HL-60/S4 treated with phorbol 12-myristate 13-acetate at 8.2 ng/mL for 4 days and 3 days (cell line): Measurements from ENCODE around the gene CNDP1.
"Not testable (repeated sequence)": the region's sequence is repeated elsewhere in the genome, so short reads cannot be mapped to it uniquely, and the experiment has no call there.

Experiments used
- in situ Hi-C: fragments of 300-500 bp; cut with MboI; formaldehyde crosslinking; loops from 2 replicates; pipeline ENCODE4 v1.15.0; 2022; ENCODE audit warnings: low sequenced_read_pairs

The CNDP1 gene

DNA sequence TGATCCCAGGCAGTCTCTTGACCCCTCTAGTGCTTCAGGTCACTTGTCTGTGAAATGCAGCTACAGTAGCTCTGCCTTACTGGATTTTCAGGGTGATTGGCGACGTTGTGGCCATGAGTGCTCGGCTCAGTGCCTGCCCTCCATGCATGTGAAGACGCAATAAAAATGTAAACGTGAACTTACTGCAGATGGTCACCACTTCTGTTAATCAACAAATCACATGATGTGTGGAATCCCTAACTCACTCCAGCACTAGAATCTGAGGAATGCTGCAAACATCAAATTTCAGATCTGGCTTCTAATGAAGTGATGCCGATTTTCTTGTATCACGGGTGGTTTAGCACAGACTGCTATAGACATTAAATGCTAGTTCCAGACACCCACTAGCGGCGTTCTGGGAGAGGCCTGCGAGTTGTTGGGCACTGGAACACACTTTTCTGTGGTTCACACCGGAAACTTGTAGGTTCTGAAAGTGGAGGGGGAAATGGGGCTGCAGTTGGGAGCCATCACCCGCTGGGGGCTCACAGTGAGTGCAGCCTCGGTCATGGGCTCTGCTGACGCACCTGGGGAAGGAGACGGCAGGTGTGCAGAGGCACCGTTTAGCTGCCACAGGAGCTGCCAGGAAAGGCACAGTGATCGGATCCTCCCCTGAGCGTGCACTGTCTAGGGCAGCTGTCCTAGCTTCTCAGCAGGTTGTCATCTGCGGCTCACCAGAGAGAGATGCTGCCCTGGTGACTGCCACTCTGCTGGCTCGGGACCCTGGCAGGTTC is 6.5 kb downstream of the CNDP1 start:
- in situ Hi-C loops: loop anchor here (25.0 kb wide), 1 partner anchor 354 kb away; no protein-coding TSS in a partner anchor

DNA sequence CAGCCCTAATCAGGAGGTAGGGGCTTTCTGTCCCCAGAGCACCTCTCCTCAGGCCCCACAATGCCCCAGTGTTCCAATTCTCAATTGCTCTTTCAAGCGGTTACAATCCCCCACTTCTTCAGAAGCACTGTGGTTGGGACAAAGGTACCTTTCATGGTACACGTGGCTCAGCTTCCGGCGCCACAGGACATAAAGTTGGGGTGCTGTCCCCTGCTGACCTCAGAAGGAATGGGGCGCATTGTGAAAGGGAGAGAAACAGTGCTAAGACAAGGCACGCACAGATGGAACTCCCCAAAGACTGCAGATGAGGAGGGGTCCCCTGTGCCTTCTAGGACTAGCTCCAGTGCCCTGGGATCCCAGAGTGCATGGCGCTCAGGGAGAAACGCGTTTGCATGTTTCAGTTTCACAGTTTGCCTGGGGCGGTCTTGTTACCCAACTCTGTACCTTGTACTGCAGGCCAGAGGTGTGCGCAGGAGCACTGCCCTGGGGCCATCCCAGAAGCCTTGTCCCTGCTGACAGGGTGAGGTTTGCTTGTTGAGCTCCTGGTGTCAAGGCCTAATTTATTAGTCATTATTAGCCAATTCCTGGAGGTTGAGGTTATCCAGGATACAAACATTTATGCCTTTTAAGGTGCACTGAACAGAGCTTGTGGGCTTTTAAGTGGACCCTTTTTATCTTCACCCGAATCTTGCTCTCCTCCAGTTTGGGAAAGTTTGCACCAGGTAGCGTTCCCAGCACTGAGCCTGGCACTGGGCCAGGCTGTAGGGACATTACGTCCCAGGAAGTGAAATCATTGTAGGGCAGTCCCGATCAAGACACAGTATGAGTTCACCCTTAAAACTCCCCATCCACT is 7.6 kb downstream of the CNDP1 start:
- in situ Hi-C loops: loop anchor here (25.0 kb wide), 1 partner anchor 355 kb away; no protein-coding TSS in a partner anchor

DNA sequence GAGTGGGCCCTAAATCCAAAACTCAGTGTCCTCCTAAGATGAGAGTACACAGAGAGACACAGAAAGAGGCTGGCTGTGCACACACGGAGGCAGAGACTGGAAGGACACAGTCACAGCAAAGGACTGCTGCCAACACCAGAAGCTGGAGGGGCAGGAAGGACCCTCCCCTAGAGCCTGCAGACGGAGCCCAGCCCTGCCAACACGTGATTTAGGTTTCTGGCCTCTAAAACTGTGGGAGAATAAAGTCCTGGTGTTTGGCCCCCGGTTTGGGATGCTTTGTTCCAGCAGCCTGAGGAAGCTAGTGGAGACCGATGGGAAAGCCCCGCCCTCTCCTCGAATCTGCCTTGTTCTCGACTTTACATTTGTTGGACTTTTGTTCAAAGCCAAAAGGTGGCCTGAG is 10.6 kb downstream of the CNDP1 start:
- in situ Hi-C loops: loop anchor here (25.0 kb wide), 1 partner anchor 358 kb away; no protein-coding TSS in a partner anchor

DNA sequence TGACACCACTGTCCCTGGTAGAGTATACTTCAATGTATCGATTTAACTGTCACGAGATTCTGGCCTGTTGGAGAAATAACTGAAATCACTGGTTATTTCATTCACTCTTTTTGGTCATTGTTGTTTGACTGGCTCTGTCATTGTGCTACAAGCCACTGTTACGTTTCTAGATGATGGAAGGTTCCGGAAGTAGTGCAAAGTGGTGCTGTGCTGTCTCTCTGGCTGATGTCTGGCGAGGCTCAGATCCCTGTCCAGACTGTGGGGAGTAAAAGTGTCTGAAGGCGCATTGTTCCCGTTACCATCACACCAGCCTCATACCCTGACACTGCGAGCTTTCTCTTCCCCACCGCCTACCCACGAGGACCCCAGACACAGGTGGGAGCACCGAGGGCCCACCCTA is 11.7 kb downstream of the CNDP1 start:
- in situ Hi-C loops: loop anchor here (25.0 kb wide), 1 partner anchor 359 kb away; no protein-coding TSS in a partner anchor

DNA sequence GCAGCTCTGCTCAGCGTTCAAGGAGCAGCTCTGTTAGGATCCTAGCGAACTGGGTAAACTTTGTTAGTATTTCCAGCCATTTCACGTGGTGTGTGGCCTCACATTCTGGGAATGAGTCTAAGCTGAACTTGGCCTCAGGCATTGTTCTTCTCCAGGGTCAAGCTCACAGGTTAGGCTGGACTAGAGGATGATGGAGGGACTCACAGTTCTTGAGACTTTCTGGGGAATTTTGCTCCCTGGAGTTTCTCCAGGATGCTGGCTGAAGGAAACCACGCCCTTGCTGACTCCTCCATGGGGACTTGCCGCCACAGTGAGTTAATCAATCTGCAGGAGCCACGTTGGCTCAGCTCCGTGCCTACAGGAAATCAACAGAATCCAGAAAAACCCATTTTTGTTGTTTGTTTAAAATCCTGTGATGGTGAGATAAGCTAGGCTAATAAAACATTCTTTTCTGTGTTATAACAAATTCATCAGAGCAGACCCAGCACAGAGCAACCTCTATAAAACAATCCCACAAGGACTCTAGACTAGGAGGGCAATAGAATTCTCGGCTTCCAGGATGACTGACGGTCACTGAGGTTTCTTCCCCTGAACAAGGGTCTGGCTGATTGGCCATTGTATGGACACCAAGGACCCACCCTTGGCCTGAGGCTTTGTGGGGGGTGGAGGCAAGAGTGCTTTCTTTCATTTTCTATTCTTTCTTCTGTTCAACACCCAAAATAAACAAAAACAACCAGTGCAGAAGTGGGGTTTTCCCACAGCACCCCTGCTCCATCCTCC is 12.6 kb downstream of the CNDP1 start:
- in situ Hi-C loops: loop anchor here (25.0 kb wide), 1 partner anchor 360 kb away; no protein-coding TSS in a partner anchor

DNA sequence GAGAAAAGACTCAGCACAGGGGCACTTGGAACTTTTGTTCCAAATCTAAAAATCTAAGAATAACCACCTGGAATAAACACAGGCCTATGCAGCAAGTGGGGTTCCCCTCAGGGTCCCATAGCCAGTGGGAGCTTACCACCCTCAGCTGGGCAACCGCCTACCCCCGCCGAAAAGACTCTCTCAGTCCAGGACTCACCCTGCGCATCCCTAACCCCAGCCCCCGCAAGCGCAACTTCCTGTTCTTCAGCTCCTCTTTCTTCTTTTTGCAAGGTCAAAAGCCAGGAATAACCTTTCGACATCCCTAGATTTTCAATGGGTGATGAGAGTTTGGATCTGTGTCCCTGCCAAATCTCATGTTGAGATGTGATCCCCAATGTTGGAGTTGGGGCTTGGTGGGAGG is 13.6 kb downstream of the CNDP1 start:
- in situ Hi-C loops: loop anchor here (25.0 kb wide), 1 partner anchor 361 kb away; no protein-coding TSS in a partner anchor

DNA sequence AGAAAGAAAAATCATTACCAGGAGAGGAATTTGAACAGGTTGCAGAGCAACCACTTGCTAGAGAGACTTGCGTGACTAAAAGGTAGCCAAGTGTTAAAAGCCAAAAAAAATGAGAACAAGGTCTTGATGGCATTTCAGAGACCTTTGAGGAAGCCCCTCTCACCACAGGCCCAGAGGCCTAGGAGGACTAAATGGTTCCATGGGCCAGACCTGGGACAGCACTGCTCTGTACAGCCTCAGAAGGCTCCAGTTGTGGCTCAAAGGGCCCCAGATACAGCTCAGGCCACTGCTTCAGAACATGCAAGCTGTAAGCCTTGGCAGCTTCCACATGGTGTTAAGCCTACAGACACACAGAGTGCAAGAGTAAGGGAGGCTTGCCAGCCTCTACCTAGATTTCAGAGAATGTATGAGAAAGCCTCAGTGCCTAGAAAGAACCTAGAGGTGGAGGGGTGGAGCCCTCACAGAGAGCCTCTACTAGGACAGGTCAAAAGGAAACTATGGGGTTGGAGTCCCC is 15.3 kb downstream of the CNDP1 start:
- in situ Hi-C loops: loop anchor here (25.0 kb wide), 1 partner anchor 362 kb away; no protein-coding TSS in a partner anchor

DNA sequence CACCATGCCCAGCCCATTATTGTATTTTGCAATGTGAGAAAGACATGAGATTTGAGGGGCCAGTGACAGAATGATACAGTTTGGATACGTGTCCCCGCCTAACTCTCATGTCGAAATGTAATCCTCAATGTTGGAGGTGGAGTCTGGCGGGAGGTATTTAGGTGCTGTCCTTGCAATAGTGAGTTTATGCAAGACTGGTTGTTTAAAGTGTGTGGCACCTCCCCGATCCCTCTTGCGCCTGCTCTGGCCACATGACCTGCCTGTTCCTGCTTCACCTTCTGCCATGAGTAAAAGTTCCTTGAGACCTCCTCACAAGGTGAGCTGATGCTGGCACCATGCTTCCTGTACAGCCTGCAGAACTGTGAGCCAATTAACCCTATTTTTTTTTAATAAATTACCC is 16.6 kb downstream of the CNDP1 start:
- in situ Hi-C loops: no loop called here

DNA sequence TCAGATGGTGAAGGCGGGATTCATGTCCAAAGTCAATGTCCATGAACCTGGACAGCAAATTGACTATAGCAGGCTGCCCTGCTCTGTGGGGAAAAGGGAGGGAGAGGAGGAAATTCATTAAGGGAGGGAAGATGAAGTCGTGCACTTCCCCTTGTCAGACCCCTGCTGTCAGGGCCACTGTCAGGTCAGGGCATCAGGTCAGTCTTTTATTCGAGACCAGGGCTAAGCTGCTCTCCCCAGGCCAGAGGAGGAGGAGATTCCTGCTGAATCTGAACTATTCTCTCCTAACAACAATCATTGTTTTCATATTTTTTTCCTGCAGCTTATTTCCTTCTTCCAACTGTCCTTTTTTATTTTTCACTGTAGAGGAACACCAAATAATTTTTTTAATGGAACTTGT is 17.2 kb downstream of the CNDP1 start:
- in situ Hi-C loops: no loop called here

DNA sequence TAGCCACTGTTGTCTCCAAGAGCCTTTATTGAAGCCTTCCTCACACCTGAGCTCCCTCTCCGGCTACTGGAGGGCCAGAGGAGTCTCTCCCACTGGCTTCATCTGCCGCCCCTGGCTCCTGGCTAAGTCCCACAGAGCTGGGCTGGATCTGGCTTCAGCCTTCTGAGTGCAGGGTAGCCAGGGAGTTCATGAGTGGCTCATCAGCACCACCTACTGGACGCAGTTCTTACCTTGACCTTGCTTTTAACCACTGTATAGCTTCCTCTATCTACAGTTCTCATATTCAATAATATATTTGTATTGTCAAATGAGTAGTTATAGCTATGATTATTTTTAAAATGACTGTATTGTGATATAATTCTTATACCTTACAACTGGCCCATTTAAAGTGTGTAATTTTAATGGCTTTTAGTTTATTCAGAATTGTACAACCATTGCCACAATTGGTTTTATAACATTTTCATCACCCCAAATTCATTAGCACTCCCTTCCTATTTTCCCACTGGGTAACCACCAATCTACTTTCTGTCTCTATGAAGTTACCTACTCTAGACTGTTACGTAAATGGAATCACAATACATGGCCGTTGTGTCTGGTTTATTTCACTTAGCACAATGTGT is 17.7 kb downstream of the CNDP1 start:
- in situ Hi-C loops: no loop called here

DNA sequence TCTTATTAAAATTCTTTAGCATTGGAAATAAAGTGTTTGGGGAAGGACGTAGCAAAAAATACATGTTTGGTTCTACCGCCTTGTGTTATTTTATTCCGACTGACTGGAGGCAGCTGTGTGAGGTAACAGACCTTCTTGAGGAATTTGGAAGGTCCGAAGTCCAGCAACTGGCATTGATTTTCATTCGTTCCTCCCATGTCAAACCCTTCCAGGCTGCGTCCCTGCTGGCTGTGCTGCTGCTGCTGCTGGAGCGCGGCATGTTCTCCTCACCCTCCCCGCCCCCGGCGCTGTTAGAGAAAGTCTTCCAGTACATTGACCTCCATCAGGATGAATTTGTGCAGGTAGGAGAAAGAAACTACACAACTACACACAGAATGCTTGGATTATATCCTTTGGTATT is 21.8 kb downstream of the CNDP1 start:
- in situ Hi-C loops: no loop called here

DNA sequence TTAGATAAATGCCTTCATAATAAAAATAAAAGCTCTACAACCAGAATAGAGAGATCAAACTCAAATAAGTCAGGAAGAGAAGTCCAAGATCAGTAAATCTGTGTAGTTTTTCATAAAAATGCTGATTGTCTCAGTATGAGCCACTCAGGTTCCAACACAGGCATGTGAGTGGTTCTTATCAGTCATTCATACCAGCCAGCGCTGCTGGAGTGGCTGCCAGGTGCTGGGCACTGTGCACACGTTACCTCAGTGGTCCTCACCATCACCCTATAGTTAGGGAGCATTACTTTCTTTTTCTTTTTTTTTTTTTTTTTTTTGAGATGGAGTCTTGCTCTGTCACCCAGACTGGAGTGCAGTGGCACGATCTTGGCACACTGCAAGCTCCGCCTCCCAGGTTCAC is 23.8 kb downstream of the CNDP1 start:
- in situ Hi-C loops: no loop called here

DNA sequence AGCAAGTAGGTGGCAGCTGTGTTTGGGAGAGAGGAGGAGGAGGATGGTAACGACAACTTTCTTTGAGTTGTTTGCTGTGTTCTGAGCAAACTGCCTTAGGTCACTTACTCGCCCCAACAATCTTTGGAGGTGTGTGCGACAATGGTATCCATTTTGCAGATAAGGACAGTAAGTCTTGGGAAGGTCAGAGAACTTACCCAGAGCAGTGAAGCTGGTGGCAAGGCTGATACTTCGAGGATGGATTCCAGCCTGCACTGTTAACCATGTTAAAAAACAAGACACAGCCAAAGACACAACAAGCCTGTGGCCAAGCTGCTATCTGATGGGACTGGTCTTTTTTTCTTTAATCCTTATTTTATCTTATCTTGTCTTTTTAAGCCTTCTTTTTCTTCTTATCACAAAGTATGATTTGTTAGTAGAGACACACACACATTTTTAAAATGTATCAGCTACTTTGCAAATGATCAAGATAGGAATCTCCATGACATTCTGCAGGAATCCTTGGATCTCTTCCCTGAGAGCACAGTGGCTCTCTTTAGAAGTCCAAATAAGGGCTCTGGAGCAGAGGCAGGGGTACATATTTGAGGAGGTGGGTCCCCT is 27.9 kb downstream of the CNDP1 start:
- in situ Hi-C loops: no loop called here

DNA sequence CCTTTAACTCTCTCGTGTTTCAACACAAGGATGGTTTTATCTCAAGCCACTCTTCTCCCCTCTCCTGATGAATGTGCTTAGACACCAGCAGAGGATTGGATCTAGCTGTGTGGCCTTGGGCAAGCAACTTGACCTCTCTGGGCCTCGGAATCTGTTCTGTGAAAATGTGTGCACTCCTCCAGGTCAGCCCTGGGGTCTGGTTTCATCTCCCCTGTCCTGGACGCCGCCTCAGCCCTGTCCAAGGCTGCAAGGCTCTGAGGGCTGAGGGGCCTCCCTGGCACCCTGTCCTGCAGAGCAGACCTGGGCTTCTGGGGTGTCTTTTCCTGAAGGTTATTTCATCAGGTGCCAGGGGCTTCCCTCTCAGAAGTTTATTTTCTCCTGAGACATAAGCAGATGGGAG is 28.5 kb downstream of the CNDP1 start:
- in situ Hi-C loops: no loop called here

DNA sequence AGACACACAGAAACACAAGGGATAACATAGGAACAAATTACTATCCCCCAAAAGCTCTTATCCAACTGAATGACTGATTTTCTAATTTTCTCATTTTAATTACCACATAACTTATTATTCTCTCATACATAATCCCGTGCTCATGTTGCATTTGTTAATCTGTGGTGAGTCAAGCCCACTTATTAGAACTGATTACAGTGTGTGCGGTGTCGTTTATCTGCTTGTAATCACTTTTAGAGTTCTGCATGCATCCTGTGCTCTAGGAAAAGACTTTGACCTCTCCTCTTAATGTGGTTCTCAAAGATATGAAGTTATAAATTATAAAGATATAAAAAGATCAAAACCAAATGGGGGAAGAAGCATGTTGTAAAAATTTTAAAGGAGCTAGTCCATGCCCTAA is 29.7 kb downstream of the CNDP1 start:
- in situ Hi-C loops: no loop called here

DNA sequence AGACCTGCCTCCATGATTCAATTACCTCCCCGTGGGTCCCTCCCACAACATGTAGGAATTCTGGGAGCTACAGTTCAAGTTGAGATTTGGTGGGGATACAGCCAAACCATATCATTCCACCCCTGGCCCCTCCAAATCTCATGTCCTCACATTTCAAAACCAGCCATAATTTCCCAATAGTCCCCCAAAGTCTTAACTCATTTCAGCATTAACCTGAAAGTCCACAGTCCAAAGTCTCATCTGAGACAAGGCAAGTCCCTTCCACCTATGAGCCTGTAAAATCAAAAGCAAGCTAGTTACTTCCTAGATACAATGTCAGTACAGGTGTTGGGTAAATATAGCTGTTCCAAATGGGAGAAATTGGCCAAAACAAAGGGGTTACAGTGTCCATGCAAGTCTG is 30.9 kb downstream of the CNDP1 start:
- in situ Hi-C loops: not testable (repeated sequence)

DNA sequence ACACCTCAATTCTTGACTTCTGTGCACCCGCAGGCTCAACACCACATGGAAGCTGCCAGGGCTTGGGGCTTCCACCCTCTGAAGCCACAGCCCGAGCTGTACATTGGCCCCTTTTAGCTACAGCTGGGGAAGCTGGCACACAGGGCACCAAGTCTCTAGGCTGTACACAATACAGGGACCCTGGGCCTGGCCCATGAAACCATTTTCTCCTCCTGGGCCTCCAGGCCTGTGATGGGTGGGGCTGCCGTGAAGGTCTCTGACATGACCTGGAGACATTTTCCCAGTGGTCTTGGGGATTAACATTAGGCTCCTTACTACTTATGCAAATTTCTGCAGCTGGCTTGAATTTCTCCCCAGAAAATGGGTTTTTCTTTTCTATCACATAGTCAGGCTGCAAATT is 31.7 kb downstream of the CNDP1 start:
- in situ Hi-C loops: not testable (repeated sequence)

DNA sequence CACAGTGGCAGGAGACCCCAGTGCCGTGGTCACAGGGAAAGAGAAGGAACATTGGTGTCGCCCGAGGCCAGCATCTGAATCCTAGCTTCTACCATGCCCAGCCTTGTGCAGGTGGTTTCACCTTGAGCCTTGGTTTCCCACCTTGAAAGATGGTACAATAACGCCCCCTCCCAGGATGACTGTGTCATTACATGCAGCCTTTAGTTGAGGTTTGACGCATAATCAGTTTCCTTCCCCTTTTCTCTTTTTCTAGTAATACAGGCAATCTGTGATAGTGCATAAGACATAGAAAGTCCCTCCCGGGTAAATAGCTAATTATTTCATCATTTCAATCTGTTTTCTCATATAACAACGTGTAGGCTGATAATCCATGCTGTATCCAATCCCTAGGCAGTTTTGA is 33.5 kb downstream of the CNDP1 start:
- in situ Hi-C loops: no loop called here

DNA sequence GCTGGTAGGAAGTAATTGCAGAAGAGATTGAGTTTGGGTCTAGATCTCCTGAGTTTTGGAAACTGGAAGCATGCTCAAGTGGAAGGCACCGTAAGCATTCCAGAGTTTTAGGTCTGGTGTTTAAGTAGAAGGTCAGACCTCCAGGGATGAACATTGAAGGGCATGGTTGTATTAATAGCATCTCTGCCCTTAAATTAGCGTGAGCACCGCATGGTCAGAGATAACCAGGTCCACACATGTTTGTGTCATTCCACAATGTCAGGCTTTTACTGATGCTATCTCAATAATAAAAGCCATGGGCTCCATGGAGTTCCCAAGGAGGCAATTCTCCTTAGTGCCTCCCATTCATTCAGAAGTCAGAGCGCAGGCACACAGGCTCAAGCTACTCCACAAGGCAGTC is 35.1 kb downstream of the CNDP1 start:
- in situ Hi-C loops: no loop called here

DNA sequence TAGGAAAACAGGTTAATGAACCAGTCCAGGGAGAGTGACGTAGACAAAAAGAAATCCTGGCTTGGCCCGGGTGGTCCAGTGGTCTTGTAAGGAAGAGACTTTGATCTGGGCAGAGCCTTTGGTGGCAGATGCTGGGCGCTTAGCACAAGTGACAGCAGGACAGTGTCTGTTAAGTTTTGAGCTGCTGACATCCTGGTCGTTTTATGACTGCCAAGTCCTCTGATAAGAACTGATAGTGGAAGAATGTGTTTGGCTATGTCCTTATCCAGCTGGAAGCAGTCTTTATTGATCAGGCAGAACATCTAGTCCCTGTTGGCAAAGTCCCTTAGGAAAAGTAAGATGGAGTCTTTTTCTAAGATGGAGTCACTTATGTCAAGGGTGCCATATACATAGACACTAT is 36.0 kb downstream of the CNDP1 start:
- in situ Hi-C loops: no loop called here
